ENCODE results near the gene KIF6. TPM values are rescaled to one million over a fixed set of nuclear protein-coding genes. Genes with fewer than 3 reads are reported as not detected.

KIF6 gene
- polyA plus RNA-seq, 3 donors, result not detected

- H3K36me3 Mint-ChIP-seq, result peaks cover 0 to 5% of the 10 kb centered on the region in 2 donors
- H3K27ac Mint-ChIP-seq, result no peak overlapping the region
- peaks cover 21% of the 10 kb centered on the region for H3K4me1 Mint-ChIP-seq
- H3K4me3 Mint-ChIP-seq, result peak overlapping the region in 1 of 2 donors; percentile 15
- H3K27ac ChIP-seq (ENCODE audit: low read depth in 1 of 2, low read length in 2 of 2), result no peak overlapping the region
- peaks cover 0 to 19% of the 10 kb centered on the region in 2 donors for H3K9me3 ChIP-seq (replicated peaks in 1 of 2; ENCODE audit: control insufficient read depth in 1 of 2, insufficient read depth in 1 of 2, low read length in 2 of 2)
- intact Hi-C loops (cut with micrococcal nuclease), result loop anchor here in 1 of 2 donors (2.0 kb wide), 1 partner anchor 440 kb away; no protein-coding TSS in a partner anchor
- peaks cover 0 to 20% (median 2%) of the 10 kb centered on the region in 7 donors for H3K9me3 Mint-ChIP-seq
- DNase-seq, result no peak
- no peak for TF ChIP-seq CTCF (IDR thresholded peaks at IDR 0.05)
- no peaks in the 10 kb centered on the region for H4K20me1 ChIP-seq (ENCODE audit: insufficient read depth, low read length)
- H3K4me1 ChIP-seq (ENCODE audit: control insufficient read depth in 1 of 2, insufficient read depth in 2 of 2, low read length in 2 of 2), result peaks cover 23 to 24% of the 10 kb centered on the region in 2 donors
- no peak overlapping the region for H3K4me2 ChIP-seq (replicated peaks; ENCODE audit: extremely low read depth, low read length, poor library complexity, severe bottlenecking)
- H3K27me3 ChIP-seq (ENCODE audit: control insufficient read depth in 2 of 2, insufficient read depth in 2 of 2, low read length in 2 of 2), result peaks cover 37 to 46% of the 10 kb centered on the region in 2 donors
- 78% methylated on average over 3 of the region's 4 CpGs for WGBS (ENCODE audit: insufficient coverage)
- no peak overlapping the region for H3K9ac ChIP-seq (ENCODE audit: insufficient read depth, low read length, poor library complexity, severe bottlenecking)
- H2AFZ ChIP-seq (ENCODE audit: insufficient read depth, low read depth, low read length, poor library complexity, severe bottlenecking), result no peak overlapping the region
- no peaks in the 10 kb centered on the region for H3K36me3 ChIP-seq (replicated peaks in 1 of 2; ENCODE audit: control insufficient read depth in 1 of 2, insufficient read depth in 2 of 2, low read length in 2 of 2)
- peaks cover 44 to 47% (median 46%) of the 10 kb centered on the region in 3 donors for H3K27me3 Mint-ChIP-seq (ENCODE audit: low read depth in 3 of 3)
- no peaks in the 10 kb centered on the region for H3K79me2 ChIP-seq (ENCODE audit: insufficient read depth, low read length)
- H3K4me3 ChIP-seq (replicated peaks in 1 of 3; ENCODE audit: low read depth in 2 of 3, low read length in 3 of 3), result no peak overlapping the region
Observed at GRCh38 chr6:39310542-39310941, 414.7 kb downstream of the KIF6 start.

GRCh38 chr6:39309942-39310531 is 415.2 kb downstream of the KIF6 start:
- H3K79me2 ChIP-seq (ENCODE audit: insufficient read depth, low read length), result no peaks in the 10 kb centered on the region

More at GRCh38 chr6:39309942-39310531, 415.2 kb downstream of the KIF6 start:
- no peak overlapping the region for H3K9ac ChIP-seq (ENCODE audit: insufficient read depth, low read length, poor library complexity, severe bottlenecking)
- no peaks in the 10 kb centered on the region for H3K36me3 ChIP-seq (replicated peaks in 1 of 2; ENCODE audit: control insufficient read depth in 1 of 2, insufficient read depth in 2 of 2, low read length in 2 of 2)
- intact Hi-C loops (cut with micrococcal nuclease), result loop anchor here (2.0 to 10.0 kb wide), 3 partner anchors 85 to 439 kb away; partner anchors contain the start of gene KCNK5 (in 1 of the 2)
- WGBS (ENCODE audit: insufficient coverage), result 55% methylated on average over 4 of the region's 7 CpGs
- peaks cover 19% of the 10 kb centered on the region for H3K4me1 Mint-ChIP-seq
- no peak overlapping the region for H2AFZ ChIP-seq (ENCODE audit: insufficient read depth, low read depth, low read length, poor library complexity, severe bottlenecking)
- H3K4me3 ChIP-seq (replicated peaks in 1 of 3; ENCODE audit: low read depth in 2 of 3, low read length in 3 of 3), result no peak overlapping the region
- H3K4me1 ChIP-seq (ENCODE audit: control insufficient read depth in 1 of 2, insufficient read depth in 2 of 2, low read length in 2 of 2), result peaks cover 23 to 24% of the 10 kb centered on the region in 2 donors
- peaks cover 34 to 41% of the 10 kb centered on the region in 2 donors for H3K27me3 ChIP-seq (ENCODE audit: control insufficient read depth in 2 of 2, insufficient read depth in 2 of 2, low read length in 2 of 2)
- no peak overlapping the region for H3K4me2 ChIP-seq (replicated peaks; ENCODE audit: extremely low read depth, low read length, poor library complexity, severe bottlenecking)
- peaks cover 0 to 5% of the 10 kb centered on the region in 2 donors for H3K36me3 Mint-ChIP-seq
- H3K27ac ChIP-seq (ENCODE audit: low read depth in 1 of 2, low read length in 2 of 2), result no peak overlapping the region
- TF ChIP-seq CTCF (IDR thresholded peaks at IDR 0.05), result peak; percentile 94
- peaks cover 41 to 43% (median 41%) of the 10 kb centered on the region in 3 donors for H3K27me3 Mint-ChIP-seq (ENCODE audit: low read depth in 3 of 3)
- H4K20me1 ChIP-seq (ENCODE audit: insufficient read depth, low read length), result no peaks in the 10 kb centered on the region
- DNase-seq, result peak; percentile 45 to 62 (median 55)
- H3K9me3 Mint-ChIP-seq, result peaks cover 0 to 23% (median 2%) of the 10 kb centered on the region in 7 donors
- H3K4me3 Mint-ChIP-seq, result peak overlapping the region in 1 of 2 donors; percentile 15
- H3K27ac Mint-ChIP-seq, result peak overlapping the region in 3 of 7 donors; percentile 12 to 73 (median 15)
- peaks cover 0 to 19% of the 10 kb centered on the region in 2 donors for H3K9me3 ChIP-seq (replicated peaks in 1 of 2; ENCODE audit: control insufficient read depth in 1 of 2, insufficient read depth in 1 of 2, low read length in 2 of 2)

Data from CD14-positive monocyte (primary cell).